Measurements from ENCODE around the gene HAT1. TPM values are rescaled to one million over a fixed set of nuclear protein-coding genes. Genes with fewer than 3 reads are reported as not detected.

Gene HAT1
- polyA plus RNA-seq, 2 donors = 7.2 to 29.4 TPM

- no peaks in the 10 kb centered on the region for H3K27me3 ChIP-seq (ENCODE audit: control insufficient read depth in 1 of 2, insufficient read depth in 2 of 2, low read length in 2 of 2)
- H3K36me3 ChIP-seq (ENCODE audit: control insufficient read depth in 2 of 2, insufficient read depth in 2 of 2, low read length in 1 of 2) = no peaks in the 10 kb centered on the region
- no peak overlapping the region for H3K27ac ChIP-seq (ENCODE audit: low read depth in 2 of 2, low read length in 1 of 2)
- 94 to 96% methylated on average over 4 of the region's 4 CpGs for WGBS, 2 donors
- no peak overlapping the region for H3K4me3 ChIP-seq (ENCODE audit: low read depth in 1 of 2, low read length in 2 of 2)
- no peaks in the 10 kb centered on the region for H3K4me1 ChIP-seq (ENCODE audit: control insufficient read depth in 2 of 2, insufficient read depth in 2 of 2, low read length in 1 of 2)
- H3K9me3 ChIP-seq (ENCODE audit: control insufficient read depth in 2 of 2, insufficient read depth in 1 of 2, low read depth in 1 of 2, low read length in 1 of 2) = no peaks in the 10 kb centered on the region
Observed at GRCh38 chr2:171943869-171944268, 21.6 kb downstream of the HAT1 start.

- Histone ChIP-seq H3K27me3 (ENCODE audit: control insufficient read depth in 1 of 2, insufficient read depth in 2 of 2, low read length in 2 of 2) (no peaks in the 10 kb centered on the region), H3K9me3 (ENCODE audit: control insufficient read depth in 2 of 2, insufficient read depth in 1 of 2, low read depth in 1 of 2, low read length in 1 of 2) (no peaks in the 10 kb centered on the region), H3K4me3 (ENCODE audit: low read depth in 1 of 2, low read length in 2 of 2) (no peak overlapping the region), H3K36me3 (ENCODE audit: control insufficient read depth in 2 of 2, insufficient read depth in 2 of 2, low read length in 1 of 2) (no peaks in the 10 kb centered on the region), H3K27ac (ENCODE audit: low read depth in 2 of 2, low read length in 1 of 2) (no peak overlapping the region), H3K4me1 (ENCODE audit: control insufficient read depth in 2 of 2, insufficient read depth in 2 of 2, low read length in 1 of 2) (no peaks in the 10 kb centered on the region)
Observed at GRCh38 chr2:171952276-171952675, 30.0 kb downstream of the HAT1 start.

DNA sequence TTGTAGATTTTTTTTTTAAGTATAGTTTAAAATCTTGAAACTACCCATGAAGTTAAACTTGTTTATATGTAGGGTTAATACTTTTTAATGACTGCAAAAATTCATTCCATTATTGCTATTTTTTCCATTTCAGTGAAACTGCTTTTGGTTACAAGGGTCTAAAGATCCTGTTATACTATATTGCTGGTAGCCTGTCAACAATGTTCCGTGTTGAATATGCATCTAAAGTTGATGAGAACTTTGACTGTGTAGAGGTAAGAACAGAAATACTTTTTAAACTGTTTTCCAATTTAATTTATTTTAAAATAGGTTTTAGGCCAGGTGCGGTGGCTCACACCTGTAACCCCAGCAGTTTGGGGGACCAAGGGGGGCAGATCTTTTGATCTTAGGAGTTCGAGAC lies 30.5 kb downstream of the HAT1 start:
- no peaks in the 10 kb centered on the region for H3K9me3 ChIP-seq (ENCODE audit: control insufficient read depth in 2 of 2, insufficient read depth in 1 of 2, low read depth in 1 of 2, low read length in 1 of 2)
- no peaks in the 10 kb centered on the region for H3K4me1 ChIP-seq (ENCODE audit: control insufficient read depth in 2 of 2, insufficient read depth in 2 of 2, low read length in 1 of 2)
- H3K27ac ChIP-seq (ENCODE audit: low read depth in 2 of 2, low read length in 1 of 2) = no peak overlapping the region
- no peaks in the 10 kb centered on the region for H3K27me3 ChIP-seq (ENCODE audit: control insufficient read depth in 1 of 2, insufficient read depth in 2 of 2, low read length in 2 of 2)
- 93 to 94% methylated on average over 3 of the region's 3 CpGs for WGBS, 2 donors
- no peaks in the 10 kb centered on the region for H3K36me3 ChIP-seq (ENCODE audit: control insufficient read depth in 2 of 2, insufficient read depth in 2 of 2, low read length in 1 of 2)
- no peak overlapping the region for H3K4me3 ChIP-seq (ENCODE audit: low read depth in 1 of 2, low read length in 2 of 2)

DNA sequence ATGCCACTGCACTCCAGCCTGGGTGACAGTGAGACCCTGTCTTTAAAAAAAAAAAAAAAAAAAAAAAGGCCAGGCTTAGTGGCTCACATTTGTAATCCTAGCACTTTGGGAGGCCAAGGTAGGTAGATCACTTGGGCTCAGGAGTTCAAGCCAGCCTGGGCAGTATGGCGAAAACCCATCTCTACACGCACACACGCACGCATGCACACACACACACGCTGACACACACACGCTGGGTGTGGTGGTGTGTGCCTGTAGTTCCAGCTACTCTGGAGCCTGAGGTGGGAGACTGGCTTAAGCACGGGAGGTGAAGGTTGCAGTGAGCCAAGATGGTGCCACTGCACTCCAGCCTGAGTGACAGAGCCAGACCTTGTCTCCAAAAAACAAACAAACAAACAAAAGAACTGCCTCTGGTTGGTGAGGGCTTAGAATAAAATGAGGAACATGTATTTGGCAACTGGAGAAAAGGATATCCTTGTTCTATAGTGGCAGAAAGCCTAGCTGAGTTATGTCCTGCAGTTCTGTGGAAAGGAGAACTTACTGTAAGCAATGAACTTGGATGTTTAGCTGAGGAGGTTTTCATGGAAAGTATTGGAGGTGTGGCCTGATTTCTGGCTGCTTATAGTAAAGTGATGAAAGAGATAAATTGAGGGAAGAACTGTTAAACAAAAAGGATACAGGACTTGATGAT lies 34.0 kb downstream of the HAT1 start:
- H3K4me3 ChIP-seq (ENCODE audit: low read depth in 1 of 2, low read length in 2 of 2) = no peak overlapping the region
- WGBS, 2 donors = 89 to 96% methylated on average over 7 of the region's 7 CpGs
- H3K4me1 ChIP-seq (ENCODE audit: control insufficient read depth in 2 of 2, insufficient read depth in 2 of 2, low read length in 1 of 2) = no peaks in the 10 kb centered on the region
- H3K9me3 ChIP-seq (ENCODE audit: control insufficient read depth in 2 of 2, insufficient read depth in 1 of 2, low read depth in 1 of 2, low read length in 1 of 2) = no peaks in the 10 kb centered on the region
- no peaks in the 10 kb centered on the region for H3K36me3 ChIP-seq (ENCODE audit: control insufficient read depth in 2 of 2, insufficient read depth in 2 of 2, low read length in 1 of 2)
- H3K27me3 ChIP-seq (ENCODE audit: control insufficient read depth in 1 of 2, insufficient read depth in 2 of 2, low read length in 2 of 2) = no peaks in the 10 kb centered on the region
- no peak overlapping the region for H3K27ac ChIP-seq (ENCODE audit: low read depth in 2 of 2, low read length in 1 of 2)

DNA sequence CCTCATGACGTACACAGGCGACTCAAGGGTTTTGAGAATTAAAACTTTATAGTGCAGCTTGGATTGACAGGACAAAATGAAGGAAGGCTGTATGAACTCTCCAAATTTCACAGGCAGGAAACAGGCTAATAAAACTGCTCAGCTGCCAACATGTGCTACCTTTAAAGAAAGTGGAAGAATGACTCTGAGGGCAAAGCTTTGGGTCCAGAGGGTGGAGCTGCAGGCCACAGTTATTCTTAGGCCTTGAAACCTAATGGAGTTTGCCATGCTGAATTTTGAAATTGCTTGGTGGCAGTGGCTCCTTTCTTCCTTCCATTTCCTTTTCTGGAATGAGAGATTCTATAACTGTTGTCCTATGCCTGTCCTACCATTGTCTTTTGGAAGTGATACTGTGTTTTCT lies 34.8 kb downstream of the HAT1 start:
- WGBS, 2 donors = 94 to 98% methylated on average over 2 of the region's 2 CpGs

DNA sequence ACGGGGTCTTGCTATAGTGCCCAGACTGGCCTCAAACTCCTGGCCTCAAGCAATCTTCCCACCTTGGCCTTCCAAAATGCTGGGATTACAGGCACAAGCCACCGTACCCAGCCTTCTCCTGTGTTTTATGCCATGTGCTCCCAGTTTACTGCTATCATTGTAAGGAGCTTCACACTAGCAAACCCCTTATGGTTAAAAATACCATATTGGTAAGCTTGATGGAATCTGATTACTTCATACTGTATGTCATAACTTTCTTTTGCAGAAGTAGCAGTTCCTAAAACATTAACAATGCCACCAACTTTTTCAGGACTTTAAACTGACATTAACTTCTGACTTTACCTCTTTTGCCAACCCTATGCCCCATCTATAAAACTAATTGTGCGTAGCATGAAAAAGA lies 36.2 kb downstream of the HAT1 start:
- no peaks in the 10 kb centered on the region for H3K4me1 ChIP-seq (ENCODE audit: control insufficient read depth in 2 of 2, insufficient read depth in 2 of 2, low read length in 1 of 2)
- H3K27ac ChIP-seq (ENCODE audit: low read depth in 2 of 2, low read length in 1 of 2) = no peak overlapping the region
- no peaks in the 10 kb centered on the region for H3K27me3 ChIP-seq (ENCODE audit: control insufficient read depth in 1 of 2, insufficient read depth in 2 of 2, low read length in 2 of 2)
- H3K9me3 ChIP-seq (ENCODE audit: control insufficient read depth in 2 of 2, insufficient read depth in 1 of 2, low read depth in 1 of 2, low read length in 1 of 2) = no peaks in the 10 kb centered on the region
- H3K4me3 ChIP-seq (ENCODE audit: low read depth in 1 of 2, low read length in 2 of 2) = no peak overlapping the region
- H3K36me3 ChIP-seq (ENCODE audit: control insufficient read depth in 2 of 2, insufficient read depth in 2 of 2, low read length in 1 of 2) = no peaks in the 10 kb centered on the region
- WGBS, 2 donors = 93 to 96% methylated on average over 3 of the region's 3 CpGs

More for the DNA sequence above, 34.8 kb downstream of the HAT1 start:
- no peaks in the 10 kb centered on the region for H3K4me1 ChIP-seq (ENCODE audit: control insufficient read depth in 2 of 2, insufficient read depth in 2 of 2, low read length in 1 of 2)
- H3K27ac ChIP-seq (ENCODE audit: low read depth in 2 of 2, low read length in 1 of 2) = no peak overlapping the region
- no peaks in the 10 kb centered on the region for H3K36me3 ChIP-seq (ENCODE audit: control insufficient read depth in 2 of 2, insufficient read depth in 2 of 2, low read length in 1 of 2)
- no peaks in the 10 kb centered on the region for H3K9me3 ChIP-seq (ENCODE audit: control insufficient read depth in 2 of 2, insufficient read depth in 1 of 2, low read depth in 1 of 2, low read length in 1 of 2)
- no peaks in the 10 kb centered on the region for H3K27me3 ChIP-seq (ENCODE audit: control insufficient read depth in 1 of 2, insufficient read depth in 2 of 2, low read length in 2 of 2)
- H3K4me3 ChIP-seq (ENCODE audit: low read depth in 1 of 2, low read length in 2 of 2) = no peak overlapping the region

DNA sequence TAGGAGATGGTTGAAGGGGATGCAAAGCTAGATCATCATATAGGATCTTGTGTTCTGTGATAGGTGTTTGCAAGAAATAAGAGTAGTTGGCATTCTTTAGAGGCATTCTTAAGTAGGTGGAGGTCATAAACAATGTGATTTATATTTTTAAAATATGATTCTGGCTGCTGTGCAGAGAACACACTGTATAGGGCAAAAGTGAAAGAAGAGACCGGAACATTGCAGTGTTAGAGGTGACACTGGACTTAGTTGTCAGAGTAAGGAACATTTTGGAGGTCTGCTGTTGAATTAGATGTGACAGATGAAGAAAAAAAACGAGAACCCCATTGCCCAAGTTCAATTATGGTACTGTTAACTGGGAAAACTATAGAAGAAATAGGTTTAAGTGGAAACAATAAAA lies 37.7 kb downstream of the HAT1 start:
- Histone ChIP-seq H3K9me3 (ENCODE audit: control insufficient read depth in 2 of 2, insufficient read depth in 1 of 2, low read depth in 1 of 2, low read length in 1 of 2) (no peaks in the 10 kb centered on the region), H3K27me3 (ENCODE audit: control insufficient read depth in 1 of 2, insufficient read depth in 2 of 2, low read length in 2 of 2) (no peaks in the 10 kb centered on the region), H3K4me1 (ENCODE audit: control insufficient read depth in 2 of 2, insufficient read depth in 2 of 2, low read length in 1 of 2) (no peaks in the 10 kb centered on the region), H3K4me3 (ENCODE audit: low read depth in 1 of 2, low read length in 2 of 2) (no peak overlapping the region), H3K36me3 (ENCODE audit: control insufficient read depth in 2 of 2, insufficient read depth in 2 of 2, low read length in 1 of 2) (no peaks in the 10 kb centered on the region), H3K27ac (ENCODE audit: low read depth in 2 of 2, low read length in 1 of 2) (no peak overlapping the region)
- 91 to 93% methylated on average over 2 of the region's 2 CpGs for WGBS, 2 donors

- Histone ChIP-seq H3K27ac (ENCODE audit: low read depth in 2 of 2, low read length in 1 of 2) (no peak overlapping the region), H3K9me3 (ENCODE audit: control insufficient read depth in 2 of 2, insufficient read depth in 1 of 2, low read depth in 1 of 2, low read length in 1 of 2) (no peaks in the 10 kb centered on the region), H3K4me1 (ENCODE audit: control insufficient read depth in 2 of 2, insufficient read depth in 2 of 2, low read length in 1 of 2) (no peaks in the 10 kb centered on the region), H3K36me3 (ENCODE audit: control insufficient read depth in 2 of 2, insufficient read depth in 2 of 2, low read length in 1 of 2) (peaks cover 0 to under 1% of the 10 kb centered on the region in 2 donors), H3K4me3 (ENCODE audit: low read depth in 1 of 2, low read length in 2 of 2) (no peak overlapping the region), H3K27me3 (ENCODE audit: control insufficient read depth in 1 of 2, insufficient read depth in 2 of 2, low read length in 2 of 2) (no peaks in the 10 kb centered on the region)
- WGBS, 2 donors = 94 to 95% methylated on average over 3 of the region's 3 CpGs
Observed at GRCh38 chr2:171960570-171960969, 38.3 kb downstream of the HAT1 start.

GRCh38 chr2:171963198-171963597 lies 40.9 kb downstream of the HAT1 start:
- WGBS, 2 donors = 84 to 92% methylated on average over 2 of the region's 2 CpGs
- Histone ChIP-seq H3K9me3 (ENCODE audit: control insufficient read depth in 2 of 2, insufficient read depth in 1 of 2, low read depth in 1 of 2, low read length in 1 of 2) (no peaks in the 10 kb centered on the region), H3K36me3 (ENCODE audit: control insufficient read depth in 2 of 2, insufficient read depth in 2 of 2, low read length in 1 of 2) (peaks cover 0 to 4% of the 10 kb centered on the region in 2 donors), H3K27ac (ENCODE audit: low read depth in 2 of 2, low read length in 1 of 2) (no peak overlapping the region), H3K27me3 (ENCODE audit: control insufficient read depth in 1 of 2, insufficient read depth in 2 of 2, low read length in 2 of 2) (no peaks in the 10 kb centered on the region), H3K4me3 (ENCODE audit: low read depth in 1 of 2, low read length in 2 of 2) (no peak overlapping the region), H3K4me1 (ENCODE audit: control insufficient read depth in 2 of 2, insufficient read depth in 2 of 2, low read length in 1 of 2) (no peaks in the 10 kb centered on the region)

DNA sequence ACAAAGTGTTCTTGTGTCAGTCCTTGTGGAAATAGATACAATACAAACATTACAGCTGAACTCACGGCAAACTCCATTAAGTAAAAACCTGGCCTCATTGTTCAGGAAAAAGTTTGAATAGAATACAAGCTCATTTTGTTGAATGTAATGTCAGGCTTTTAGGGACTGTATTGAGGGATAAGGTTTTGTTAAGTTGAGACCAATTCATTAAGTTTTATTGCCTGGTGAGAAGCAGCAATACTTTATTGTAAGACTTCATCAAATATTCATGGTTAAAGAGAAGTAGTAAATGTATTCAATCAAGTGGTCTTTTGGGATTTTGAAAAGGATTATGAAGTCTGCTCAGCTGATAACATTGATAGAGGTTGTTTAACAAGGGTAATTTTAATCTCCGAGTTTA lies 42.0 kb downstream of the HAT1 start:
- Histone ChIP-seq H3K9me3 (ENCODE audit: control insufficient read depth in 2 of 2, insufficient read depth in 1 of 2, low read depth in 1 of 2, low read length in 1 of 2) (no peaks in the 10 kb centered on the region), H3K27me3 (ENCODE audit: control insufficient read depth in 1 of 2, insufficient read depth in 2 of 2, low read length in 2 of 2) (no peaks in the 10 kb centered on the region), H3K36me3 (ENCODE audit: control insufficient read depth in 2 of 2, insufficient read depth in 2 of 2, low read length in 1 of 2) (peaks cover 0 to 4% of the 10 kb centered on the region in 2 donors), H3K27ac (ENCODE audit: low read depth in 2 of 2, low read length in 1 of 2) (no peak overlapping the region), H3K4me3 (ENCODE audit: low read depth in 1 of 2, low read length in 2 of 2) (no peak overlapping the region), H3K4me1 (ENCODE audit: control insufficient read depth in 2 of 2, insufficient read depth in 2 of 2, low read length in 1 of 2) (no peaks in the 10 kb centered on the region)
- 79 to 90% methylated on average over 2 of the region's 2 CpGs for WGBS, 2 donors

All from esophagus (tissue), 2 donors.